Measurements from ENCODE around the gene ARSD. TPM values are rescaled to one million over a fixed set of nuclear protein-coding genes. Genes with fewer than 3 reads are reported as not detected.
"Not testable (repeated sequence)": the region's sequence is repeated elsewhere in the genome, so short reads cannot be mapped to it uniquely, and the experiment has no call there.

ARSD gene
- total RNA-seq, 1 experiment from 2014 or later = 17.9 TPM

- not testable (repeated sequence) for DNase-seq (ENCODE audit: extremely low read depth, low read depth)
Observed at GRCh38 chrX:2897690-2898623, 31.2 kb downstream of the ARSD start.

GRCh38 chrX:2897311-2897689 lies 31.8 kb downstream of the ARSD start:
- no peak for DNase-seq (ENCODE audit: extremely low read depth, low read depth)

GRCh38 chrX:2894885-2895292 lies 34.2 kb downstream of the ARSD start:
- no peak for DNase-seq (ENCODE audit: extremely low read depth, low read depth)

GRCh38 chrX:2892816-2893215 lies 36.3 kb downstream of the ARSD start:
- no peak for DNase-seq (ENCODE audit: extremely low read depth, low read depth)

GRCh38 chrX:2890536-2891460 lies 38.3 kb downstream of the ARSD start:
- DNase-seq (ENCODE audit: extremely low read depth, low read depth) = not testable (repeated sequence)

- not testable (repeated sequence) for DNase-seq (ENCODE audit: extremely low read depth, low read depth)
Observed at GRCh38 chrX:2889706-2890490, 39.2 kb downstream of the ARSD start.

GRCh38 chrX:2889045-2889605 lies 40.0 kb downstream of the ARSD start:
- no peak for DNase-seq (ENCODE audit: extremely low read depth, low read depth)

- DNase-seq (ENCODE audit: extremely low read depth, low read depth) = no peak
Observed at GRCh38 chrX:2888309-2888708, 40.8 kb downstream of the ARSD start.

GRCh38 chrX:2883770-2884169 lies 45.4 kb downstream of the ARSD start:
- no peak for DNase-seq (ENCODE audit: extremely low read depth, low read depth)

GRCh38 chrX:2879670-2880069 lies 49.5 kb downstream of the ARSD start:
- no peak for DNase-seq (ENCODE audit: extremely low read depth, low read depth)

GRCh38 chrX:2878563-2878962 lies 50.6 kb downstream of the ARSD start:
- DNase-seq (ENCODE audit: extremely low read depth, low read depth) = no peak

GRCh38 chrX:2875798-2876399 lies 53.2 kb downstream of the ARSD start:
- no peak for DNase-seq (ENCODE audit: extremely low read depth, low read depth)

- DNase-seq (ENCODE audit: extremely low read depth, low read depth) = no peak
Observed at GRCh38 chrX:2875136-2875481, 54.0 kb downstream of the ARSD start.

- no peak for DNase-seq (ENCODE audit: extremely low read depth, low read depth)
Observed at GRCh38 chrX:2874222-2875135, 54.7 kb downstream of the ARSD start.

- DNase-seq (ENCODE audit: extremely low read depth, low read depth) = no peak
Observed at GRCh38 chrX:2872671-2873277, 56.4 kb downstream of the ARSD start.

GRCh38 chrX:2871831-2872230 lies 57.3 kb downstream of the ARSD start:
- DNase-seq (ENCODE audit: extremely low read depth, low read depth) = no peak

- no peak for DNase-seq (ENCODE audit: extremely low read depth, low read depth)
Observed at GRCh38 chrX:2870650-2871049, 58.5 kb downstream of the ARSD start.

- no peak for DNase-seq (ENCODE audit: extremely low read depth, low read depth)
Observed at GRCh38 chrX:2867206-2867605, 61.9 kb downstream of the ARSD start.

GRCh38 chrX:2863646-2864045 lies 65.5 kb downstream of the ARSD start:
- no peak for DNase-seq (ENCODE audit: extremely low read depth, low read depth)
